Smooth muscle cell of the brain vasculature (primary cell): ENCODE measurements around the gene INS.

ENCODE experiments used
- DNase-seq: peaks from one replicate; pipeline ENCODE4 v3.0.0-alpha.2; 2012; ENCODE audit warnings: low read depth, low spot score

The INS gene

DNA sequence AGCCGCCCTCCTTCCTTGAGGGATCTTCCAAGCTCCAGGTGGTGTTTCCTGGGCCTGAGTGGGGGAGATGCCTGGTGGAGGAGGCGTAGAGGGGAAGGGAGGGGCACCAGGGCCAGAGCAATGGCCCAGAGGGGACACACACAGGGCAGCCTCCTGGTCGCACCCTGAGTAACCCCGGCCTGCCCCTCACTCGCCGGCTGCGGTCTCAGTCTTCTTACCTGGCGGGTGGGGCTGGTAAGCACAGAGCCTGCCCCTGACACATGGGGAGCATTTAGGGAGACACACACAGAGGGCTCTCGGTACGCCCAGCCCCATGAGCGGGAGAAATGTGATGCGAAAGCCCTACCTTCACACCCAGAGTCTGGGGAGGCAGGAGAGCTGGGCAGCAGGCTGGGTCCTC, 45.7 kb downstream of the INS start:
- no peak for DNase-seq

DNA sequence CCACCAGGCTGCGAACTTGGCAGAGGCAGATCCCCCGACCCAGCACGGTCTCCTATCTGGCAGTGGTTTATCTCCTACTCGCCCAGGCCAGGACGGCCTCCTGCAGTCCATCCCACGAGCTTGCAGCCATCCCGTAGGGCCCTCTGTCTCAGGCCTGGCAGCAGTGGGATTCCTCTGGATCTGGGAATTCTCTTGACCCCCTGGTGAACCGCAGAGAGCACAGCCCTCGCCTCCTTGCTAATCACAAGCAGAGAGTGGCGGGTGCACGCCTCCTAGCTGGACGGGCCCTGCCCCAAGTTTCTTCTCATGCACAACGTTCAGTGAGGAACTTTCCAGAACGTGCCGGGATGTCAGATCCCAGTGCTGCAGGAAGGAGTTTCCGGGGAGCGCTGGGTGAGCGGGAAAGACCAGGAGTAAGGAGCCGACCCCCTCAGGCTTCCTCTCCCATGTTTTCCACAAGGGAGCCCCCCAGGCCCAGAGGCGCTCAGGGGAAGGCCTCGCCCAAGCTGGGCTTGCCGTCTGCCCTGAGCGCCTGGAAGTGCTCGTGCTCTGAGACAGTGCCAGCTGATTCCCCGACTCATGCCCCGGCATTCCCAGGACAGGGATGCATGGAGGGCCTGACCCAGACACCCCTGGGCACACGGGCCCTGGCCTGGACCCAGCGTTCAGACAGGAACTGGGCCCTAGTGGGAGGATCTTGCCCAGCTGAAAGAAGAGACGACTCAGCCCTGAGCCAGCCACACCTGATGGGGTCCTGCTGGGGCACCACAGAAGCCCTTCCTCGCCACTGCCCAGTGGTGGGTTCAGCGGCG, 46.4 kb downstream of the INS start:
- no peak for DNase-seq

DNA sequence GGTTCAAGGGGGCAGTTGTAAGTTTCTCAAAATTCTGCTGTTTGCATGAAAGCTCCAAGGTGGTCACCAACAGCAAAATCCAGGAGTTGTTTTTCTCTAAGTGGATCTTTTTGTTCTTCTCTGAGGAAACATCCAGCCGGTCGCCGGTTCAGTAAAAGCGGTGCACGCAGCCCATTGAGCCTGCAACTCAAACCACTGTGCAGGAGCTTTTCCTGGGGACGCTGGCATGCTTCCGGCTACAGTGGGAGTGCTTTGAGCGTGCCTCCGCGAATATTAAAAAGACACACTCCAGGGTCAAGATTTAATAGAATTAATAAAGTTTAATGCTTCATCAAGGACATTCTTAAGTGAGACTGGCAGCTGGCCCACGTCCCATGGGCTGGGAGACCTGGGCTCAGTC, 47.2 kb downstream of the INS start:
- no peak for DNase-seq

DNA sequence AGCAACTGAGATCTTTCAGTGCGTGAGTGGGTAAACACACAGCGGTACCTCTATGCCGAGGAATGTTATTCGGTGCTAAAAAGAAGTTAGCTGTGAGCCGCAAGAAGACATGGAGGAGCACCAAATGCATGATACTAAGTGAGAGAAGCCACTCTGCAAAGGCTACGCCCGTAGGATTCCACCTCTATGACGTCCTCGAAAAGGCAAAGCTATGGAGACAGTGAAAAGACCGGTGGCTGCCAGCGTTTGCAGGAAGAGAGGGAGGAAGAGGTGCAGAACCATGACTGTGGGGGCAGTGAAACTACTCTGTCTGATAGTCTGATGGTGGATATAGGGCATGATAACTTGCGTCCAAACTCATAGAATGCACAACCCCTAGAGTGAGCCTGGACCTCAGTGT, 50.5 kb downstream of the INS start:
- no peak for DNase-seq
